ENCODE results near the gene LRRN4. TPM values are rescaled to one million over a fixed set of nuclear protein-coding genes. Genes with fewer than 3 reads are reported as not detected.

The LRRN4 gene
- total RNA-seq, 1 donor from 2014 or later, result not detected

DNA sequence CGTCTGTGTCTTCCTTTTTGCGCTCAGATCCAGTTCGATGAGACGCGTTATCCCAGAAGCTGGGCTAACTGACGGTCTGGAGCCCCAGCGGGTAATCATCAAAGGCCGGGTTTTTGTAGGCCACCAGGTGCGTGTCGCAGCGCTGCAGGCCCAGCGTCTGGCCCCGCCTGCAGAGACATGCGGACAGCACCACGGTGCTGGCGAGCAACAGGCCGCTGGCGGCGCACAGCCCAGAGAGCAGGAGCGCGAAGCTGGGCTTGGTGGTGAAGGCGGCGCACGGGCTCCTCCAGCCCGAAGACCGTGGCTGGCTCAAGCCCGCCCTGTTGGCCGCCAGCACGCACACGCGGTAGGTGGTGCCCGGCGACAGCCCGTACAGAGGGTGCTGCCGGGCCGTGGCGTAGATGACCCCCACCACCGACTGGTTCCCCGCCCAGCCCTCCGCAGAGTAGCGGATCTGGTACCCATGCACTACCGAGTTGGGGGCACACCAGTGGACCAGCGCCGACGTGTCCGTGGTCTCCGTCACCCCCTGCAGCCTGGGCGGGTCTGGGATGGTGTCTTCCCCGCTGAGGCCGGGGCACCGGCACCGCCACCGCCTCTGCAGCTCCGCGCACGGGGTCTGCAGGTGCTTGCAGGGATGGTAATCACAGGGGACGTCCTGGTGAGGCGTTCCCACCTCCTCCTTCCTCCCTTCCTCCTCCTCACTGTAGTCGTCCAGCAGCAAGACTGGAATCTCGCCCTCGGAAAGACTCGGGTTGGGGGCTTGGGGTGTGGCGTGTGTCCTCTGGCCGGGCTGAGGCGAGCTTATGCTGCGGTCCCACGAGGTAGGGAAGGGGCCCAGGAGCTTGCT, 12.7 kb downstream of the LRRN4 start:
- ATAC-seq (ENCODE audit: low read depth) (no peak), DNase-seq (no peak)
- CTCF ChIA-PET, result no interaction called here
- Mint-ChIP-seq H3K27ac (no peak overlapping the region), H3K36me3 (ENCODE audit: low read depth) (peaks cover 54% of the 10 kb centered on the region), H3K4me3 (no peak overlapping the region), H3K27me3 (no peaks in the 10 kb centered on the region), H3K9me3 (no peaks in the 10 kb centered on the region), H3K4me1 (no peaks in the 10 kb centered on the region)
- TF ChIP-seq, protein P1, sequence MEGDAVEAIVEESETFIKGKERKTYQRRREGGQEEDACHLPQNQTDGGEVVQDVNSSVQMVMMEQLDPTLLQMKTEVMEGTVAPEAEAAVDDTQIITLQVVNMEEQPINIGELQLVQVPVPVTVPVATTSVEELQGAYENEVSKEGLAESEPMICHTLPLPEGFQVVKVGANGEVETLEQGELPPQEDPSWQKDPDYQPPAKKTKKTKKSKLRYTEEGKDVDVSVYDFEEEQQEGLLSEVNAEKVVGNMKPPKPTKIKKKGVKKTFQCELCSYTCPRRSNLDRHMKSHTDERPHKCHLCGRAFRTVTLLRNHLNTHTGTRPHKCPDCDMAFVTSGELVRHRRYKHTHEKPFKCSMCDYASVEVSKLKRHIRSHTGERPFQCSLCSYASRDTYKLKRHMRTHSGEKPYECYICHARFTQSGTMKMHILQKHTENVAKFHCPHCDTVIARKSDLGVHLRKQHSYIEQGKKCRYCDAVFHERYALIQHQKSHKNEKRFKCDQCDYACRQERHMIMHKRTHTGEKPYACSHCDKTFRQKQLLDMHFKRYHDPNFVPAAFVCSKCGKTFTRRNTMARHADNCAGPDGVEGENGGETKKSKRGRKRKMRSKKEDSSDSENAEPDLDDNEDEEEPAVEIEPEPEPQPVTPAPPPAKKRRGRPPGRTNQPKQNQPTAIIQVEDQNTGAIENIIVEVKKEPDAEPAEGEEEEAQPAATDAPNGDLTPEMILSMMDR (IDR thresholded peaks at IDR 0.05), result no peak
- POLR2A ChIA-PET, result no interaction called here
- intact Hi-C loops (cut with micrococcal nuclease), result no loop called here

DNA sequence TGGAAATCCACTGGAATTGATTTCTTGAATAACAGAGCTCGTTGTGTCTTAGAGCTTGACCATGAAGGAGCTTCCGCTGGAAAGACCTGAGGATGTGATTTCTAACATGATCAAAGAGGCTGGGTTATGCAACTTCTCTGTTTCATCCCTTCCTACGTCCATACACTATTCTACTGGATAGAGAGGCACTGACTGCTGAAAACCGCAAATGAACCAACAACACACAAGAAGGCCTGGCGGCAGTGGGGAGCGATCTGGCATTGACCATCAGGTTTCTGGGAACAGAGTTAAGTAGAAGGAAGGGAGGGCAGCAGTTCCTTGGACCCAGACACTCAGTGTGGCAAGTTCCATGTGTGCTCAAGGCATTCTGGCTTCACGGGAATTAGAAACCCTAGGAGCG, 13.3 kb downstream of the LRRN4 start:
- Mint-ChIP-seq H3K36me3 (ENCODE audit: low read depth) (peaks cover 56% of the 10 kb centered on the region), H3K4me1 (no peaks in the 10 kb centered on the region), H3K27me3 (no peaks in the 10 kb centered on the region)

DNA sequence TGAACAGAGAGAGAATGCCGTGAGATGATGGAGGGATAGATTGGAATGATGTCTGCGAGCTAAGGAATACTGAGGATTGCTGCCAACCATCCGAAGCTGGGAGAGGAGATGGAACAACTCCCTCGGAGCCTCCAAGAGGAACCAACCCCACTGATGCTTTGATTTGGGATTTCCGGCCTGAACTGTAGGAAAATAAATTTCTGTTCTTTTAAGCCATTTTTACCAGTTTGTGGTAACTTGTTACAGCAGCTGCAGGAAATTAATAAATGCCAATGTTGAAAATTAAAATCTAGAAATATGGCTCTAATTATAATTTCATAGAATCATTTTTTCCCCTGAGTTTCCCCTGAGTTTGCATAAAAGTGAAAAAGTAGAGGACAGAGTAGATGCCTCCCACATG, 14.1 kb downstream of the LRRN4 start:
- H3K27me3 Mint-ChIP-seq, result no peaks in the 10 kb centered on the region
- no peak overlapping the region for H3K4me3 Mint-ChIP-seq
- no peaks in the 10 kb centered on the region for H3K9me3 Mint-ChIP-seq
- CTCF ChIA-PET, result no interaction called here
- intact Hi-C loops (cut with micrococcal nuclease), result no loop called here
- ATAC-seq (ENCODE audit: low read depth) (no peak), DNase-seq (no peak)
- TF ChIP-seq, protein P1 (IDR thresholded peaks at IDR 0.05), result no peak
- POLR2A ChIA-PET, result no interaction called here
- H3K4me1 Mint-ChIP-seq, result no peaks in the 10 kb centered on the region
- no peak overlapping the region for H3K27ac Mint-ChIP-seq
- H3K36me3 Mint-ChIP-seq (ENCODE audit: low read depth), result peaks cover 61% of the 10 kb centered on the region

More for the DNA sequence above, 13.3 kb downstream of the LRRN4 start:
- intact Hi-C loops (cut with micrococcal nuclease), result no loop called here
- POLR2A ChIA-PET, result no interaction called here
- no peaks in the 10 kb centered on the region for H3K9me3 Mint-ChIP-seq
- H3K27ac Mint-ChIP-seq, result no peak overlapping the region
- TF ChIP-seq, protein P1 (IDR thresholded peaks at IDR 0.05), result no peak
- DNase-seq, result no peak
- no peak overlapping the region for H3K4me3 Mint-ChIP-seq
- ATAC-seq (ENCODE audit: low read depth), result no peak
- CTCF ChIA-PET, result no interaction called here

DNA sequence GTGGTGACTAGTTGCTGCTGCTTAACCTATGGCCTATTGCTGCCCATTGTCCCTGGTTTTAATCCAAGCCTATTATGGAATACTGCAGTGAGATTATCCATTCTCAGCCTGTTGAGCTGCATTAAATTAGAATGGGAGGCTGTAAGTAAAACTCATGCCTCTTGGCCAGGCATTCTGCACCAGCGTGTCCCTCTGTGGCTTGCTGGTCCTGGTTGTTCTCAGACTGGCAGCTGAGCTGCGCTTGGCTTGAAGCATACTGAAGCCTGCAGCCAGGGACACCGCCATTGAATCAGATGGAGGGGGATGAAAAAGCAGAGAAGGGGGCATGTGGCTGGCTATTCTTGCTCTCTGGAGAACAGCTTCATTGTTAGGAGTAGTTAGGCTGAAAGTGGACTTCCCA, 15.6 kb downstream of the LRRN4 start:
- Mint-ChIP-seq H3K9me3 (no peaks in the 10 kb centered on the region), H3K27ac (no peak overlapping the region), H3K36me3 (ENCODE audit: low read depth) (peaks cover 76% of the 10 kb centered on the region), H3K4me3 (no peak overlapping the region), H3K27me3 (no peaks in the 10 kb centered on the region), H3K4me1 (no peaks in the 10 kb centered on the region)
- ChIA-PET POLR2A (no interaction called here), CTCF (no interaction called here)
- TF ChIP-seq, protein P1 (IDR thresholded peaks at IDR 0.05), result no peak
- intact Hi-C loops (cut with micrococcal nuclease), result no loop called here
- DNase-seq (no peak), ATAC-seq (ENCODE audit: low read depth) (no peak)

DNA sequence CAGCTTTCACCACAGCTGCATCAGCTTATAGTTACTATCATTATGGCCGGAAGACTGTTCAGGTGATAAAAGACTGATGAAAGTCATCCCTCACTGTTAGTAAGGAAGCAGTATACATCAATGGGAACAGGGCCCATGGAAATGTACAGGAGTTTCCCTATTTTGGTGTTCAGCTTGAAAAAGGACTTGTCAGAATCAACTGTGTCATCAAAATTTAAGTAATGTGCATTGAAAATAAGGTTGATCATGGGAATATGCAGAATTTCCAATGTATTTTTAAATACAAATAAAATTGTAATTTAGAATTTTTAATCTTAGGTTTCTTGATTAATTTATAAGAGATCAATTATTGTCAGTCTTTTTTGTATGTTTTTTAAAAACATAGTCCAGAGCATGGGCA, 16.8 kb downstream of the LRRN4 start:
- Mint-ChIP-seq H3K4me1 (no peaks in the 10 kb centered on the region), H3K27ac (no peak overlapping the region), H3K4me3 (no peak overlapping the region), H3K27me3 (no peaks in the 10 kb centered on the region), H3K9me3 (no peaks in the 10 kb centered on the region), H3K36me3 (ENCODE audit: low read depth) (peaks cover 80% of the 10 kb centered on the region)
- no peak for DNase-seq
- no peak for ATAC-seq (ENCODE audit: low read depth)
- ChIA-PET CTCF (no interaction called here), POLR2A (no interaction called here)
- intact Hi-C loops (cut with micrococcal nuclease), result no loop called here
- TF ChIP-seq, protein P1 (IDR thresholded peaks at IDR 0.05), result no peak
